CD1c-positive myeloid dendritic cell (primary cell): Measurements from ENCODE around the gene RHEBL1.

ENCODE experiments used
- DNase-seq: peaks from one replicate; pipeline ENCODE4 v3.0.0-alpha.2; 2016; ENCODE audit errors: extremely low spot score

The RHEBL1 gene

DNA sequence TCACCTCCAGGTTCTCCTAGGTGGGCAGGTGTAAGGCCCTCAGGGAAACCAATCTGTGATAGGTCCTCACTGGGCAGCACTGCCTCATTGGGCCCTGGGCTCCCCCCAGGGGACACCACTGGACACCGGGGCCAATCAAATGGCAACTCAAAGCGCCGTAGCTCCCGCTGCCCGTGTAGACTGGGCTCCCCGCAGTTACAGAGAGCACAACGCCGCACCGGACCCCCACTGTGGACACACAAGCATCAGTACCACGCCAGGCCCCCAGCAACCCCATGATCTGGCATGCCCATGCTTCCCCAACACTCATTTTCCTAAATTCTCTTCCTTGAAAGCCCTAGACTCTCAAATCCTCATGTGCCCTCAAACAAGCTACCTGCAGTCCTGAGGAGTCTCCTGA, 15.3 kb downstream of the RHEBL1 start:
- no peak for DNase-seq

DNA sequence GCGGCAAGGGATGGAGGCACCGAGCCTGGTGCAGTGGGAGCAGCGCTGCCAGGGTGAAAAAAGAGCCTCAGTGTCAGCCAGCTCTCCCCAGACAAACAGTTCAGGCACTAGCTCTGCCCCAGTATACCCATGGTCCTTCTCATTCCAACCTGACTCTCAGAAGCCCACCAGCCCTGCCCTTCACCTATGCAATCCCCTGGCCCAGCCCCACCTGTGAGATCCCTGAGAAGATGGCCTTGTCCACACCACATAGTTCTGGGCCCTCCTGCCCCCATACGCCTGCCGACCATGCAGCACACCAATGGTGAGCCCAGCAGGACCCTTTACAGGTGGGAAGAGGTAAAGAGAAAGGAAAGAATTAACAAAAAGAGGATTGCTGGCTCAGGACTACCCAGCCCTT, 15.7 kb downstream of the RHEBL1 start:
- DNase-seq, result no peak

DNA sequence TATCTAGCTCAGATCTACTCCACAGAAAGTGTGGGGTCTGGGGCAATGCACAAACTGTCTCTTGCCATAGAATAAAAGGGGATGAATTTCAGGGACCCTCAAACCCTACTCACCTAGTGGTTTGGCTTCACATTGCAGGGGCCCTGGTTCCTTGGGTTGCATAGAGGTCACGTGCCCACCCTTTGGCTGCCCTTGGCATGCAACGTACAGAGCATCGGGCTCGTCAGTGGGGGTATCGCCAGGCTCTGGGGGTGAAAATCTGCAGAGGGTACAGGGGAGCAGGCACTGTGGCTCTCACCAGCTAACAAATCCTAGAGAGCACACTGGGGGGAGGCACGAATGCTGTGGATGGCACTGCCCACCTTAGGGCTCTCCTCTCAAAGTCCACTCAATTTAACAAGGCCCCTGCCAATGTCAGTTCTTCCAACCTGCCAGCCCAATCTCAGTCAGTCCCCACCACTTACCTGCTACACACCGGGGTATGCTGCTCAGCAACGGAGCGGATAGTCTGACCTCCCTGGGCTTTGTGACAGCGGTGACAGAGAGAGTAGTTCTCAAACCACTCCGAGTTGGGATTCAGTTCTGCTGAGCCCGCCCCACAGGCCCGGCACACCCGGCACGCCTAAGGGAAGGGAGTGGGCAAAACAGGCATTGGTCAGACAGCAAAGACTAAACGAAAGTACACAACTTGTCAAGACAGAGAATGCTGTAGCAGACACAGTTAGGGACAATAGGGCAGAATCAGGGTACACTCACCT, 17.1 kb downstream of the RHEBL1 start:
- DNase-seq, result no peak

DNA sequence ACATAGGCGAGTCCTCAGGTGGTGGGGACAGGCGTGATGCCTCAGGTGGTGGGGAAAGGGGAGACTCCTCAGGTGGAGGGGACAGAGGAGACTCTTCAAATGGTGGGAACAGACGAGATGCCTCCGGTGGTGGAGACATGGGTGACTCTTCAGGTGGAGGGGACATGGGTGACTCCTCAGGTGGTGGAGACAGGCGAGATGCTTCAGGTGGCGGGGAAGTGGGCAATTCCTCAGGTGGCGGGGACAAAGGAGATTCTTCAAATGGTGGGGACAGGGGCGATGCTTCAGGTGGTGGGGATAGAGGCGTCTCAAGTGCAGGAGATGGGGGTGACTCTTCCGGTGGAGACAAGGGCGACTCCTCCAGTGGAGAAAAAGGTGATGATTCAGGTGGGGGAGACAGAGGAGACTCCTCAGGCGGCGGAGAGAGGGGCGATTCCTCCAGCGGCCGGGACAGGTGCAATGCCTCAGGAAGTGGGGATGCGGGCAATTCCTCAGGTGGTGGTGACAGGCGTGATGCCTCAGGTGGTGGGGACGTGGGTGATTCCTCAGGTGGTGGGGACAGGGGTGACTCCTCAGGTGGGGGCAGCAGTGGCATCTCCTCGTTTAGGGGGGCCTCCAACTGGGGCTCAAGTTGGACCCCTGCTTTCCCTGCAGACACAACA, 17.9 kb downstream of the RHEBL1 start:
- DNase-seq, result no peak

DNA sequence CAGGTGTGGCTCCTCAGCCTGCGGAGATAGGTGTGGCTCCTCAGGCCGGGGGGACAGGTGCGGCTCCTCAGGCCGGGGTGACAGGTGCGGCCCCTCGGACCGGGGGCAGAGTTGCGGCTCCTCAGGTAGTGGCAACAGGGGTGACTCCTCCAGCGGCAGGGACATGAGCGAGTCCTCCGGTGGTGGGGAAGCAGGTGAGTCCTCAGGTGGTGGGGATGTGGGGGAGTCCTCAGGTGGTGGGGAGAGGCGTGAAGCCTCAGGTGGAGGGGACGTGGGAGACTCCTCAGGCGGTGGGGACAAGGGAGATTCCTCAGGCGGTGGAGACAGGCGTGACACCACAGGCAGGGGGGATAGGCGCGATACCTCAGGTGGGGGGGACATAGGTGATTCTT, 18.4 kb downstream of the RHEBL1 start:
- DNase-seq, result no peak

DNA sequence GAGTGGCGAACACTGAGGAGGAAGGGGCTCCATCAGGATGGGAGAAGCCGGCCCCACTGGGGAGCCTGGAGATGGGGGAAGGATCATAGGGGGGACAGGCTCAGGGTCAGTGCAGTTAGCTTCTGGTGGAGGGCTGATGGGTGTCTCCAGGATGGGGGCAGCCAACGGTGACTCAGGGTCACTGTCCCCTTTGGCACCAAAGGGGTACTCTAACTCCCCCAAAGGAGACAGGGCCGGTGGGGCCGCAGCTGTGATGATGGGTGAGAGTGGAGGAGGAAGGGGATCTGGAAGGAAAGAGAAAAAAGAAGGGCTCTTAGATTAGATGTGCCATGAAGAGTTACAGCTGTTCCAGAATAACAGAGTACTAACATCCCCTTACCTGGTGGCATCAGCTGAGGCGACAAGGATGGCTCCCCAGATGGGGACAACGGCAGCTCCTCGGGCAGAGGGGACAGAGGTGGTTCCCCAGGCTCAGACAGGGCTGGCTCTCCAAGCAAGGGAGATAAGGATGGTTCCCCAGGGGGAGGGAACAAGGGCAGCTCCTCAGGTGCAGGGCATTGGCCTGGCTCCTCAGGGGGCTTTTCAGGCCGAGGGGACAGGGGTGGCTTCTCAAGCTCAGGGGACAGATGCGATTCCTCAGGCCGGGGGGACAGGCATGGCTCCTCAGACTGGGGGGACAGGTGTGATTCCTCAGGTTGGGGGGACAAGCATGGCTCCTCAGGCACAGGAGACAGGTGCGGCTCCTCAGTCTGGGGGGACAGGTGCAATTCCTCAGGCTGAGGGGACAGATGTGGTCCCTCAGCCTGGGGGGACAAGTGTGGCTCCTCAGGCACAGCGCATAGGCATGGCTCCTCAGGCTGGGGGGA, 19.0 kb downstream of the RHEBL1 start:
- no peak for DNase-seq

DNA sequence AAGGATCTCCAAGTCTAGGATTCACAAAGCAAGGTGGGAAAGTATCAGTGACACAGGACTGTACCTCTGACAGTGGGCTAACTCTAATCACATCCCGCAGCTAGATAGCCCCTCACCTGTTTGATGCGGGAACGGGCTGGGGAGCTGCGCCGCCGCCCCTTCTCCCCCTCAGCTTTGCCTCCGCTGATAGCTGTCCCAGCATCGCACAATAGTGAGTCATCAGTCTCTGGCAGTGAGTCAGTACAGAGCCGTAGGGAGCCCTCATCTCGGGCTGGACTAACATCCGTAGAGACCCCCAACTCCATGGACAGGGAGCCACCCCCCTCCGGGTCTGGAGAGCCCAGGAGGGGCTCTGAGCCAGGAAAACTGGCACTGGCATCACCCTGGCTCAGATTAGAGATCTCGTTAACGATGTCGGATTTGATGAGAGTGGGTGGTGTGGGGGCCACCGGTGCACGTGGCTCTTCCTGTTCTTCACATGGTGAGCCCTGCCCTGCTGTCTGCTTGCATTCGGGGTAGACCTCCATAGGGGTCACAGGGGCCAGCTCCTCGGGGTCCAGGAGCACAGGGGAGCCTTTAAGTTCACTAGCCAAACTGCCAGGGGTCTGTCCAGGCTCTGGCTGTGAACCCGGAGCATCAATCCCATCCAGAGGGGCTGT, 20.1 kb downstream of the RHEBL1 start:
- DNase-seq, result no peak

DNA sequence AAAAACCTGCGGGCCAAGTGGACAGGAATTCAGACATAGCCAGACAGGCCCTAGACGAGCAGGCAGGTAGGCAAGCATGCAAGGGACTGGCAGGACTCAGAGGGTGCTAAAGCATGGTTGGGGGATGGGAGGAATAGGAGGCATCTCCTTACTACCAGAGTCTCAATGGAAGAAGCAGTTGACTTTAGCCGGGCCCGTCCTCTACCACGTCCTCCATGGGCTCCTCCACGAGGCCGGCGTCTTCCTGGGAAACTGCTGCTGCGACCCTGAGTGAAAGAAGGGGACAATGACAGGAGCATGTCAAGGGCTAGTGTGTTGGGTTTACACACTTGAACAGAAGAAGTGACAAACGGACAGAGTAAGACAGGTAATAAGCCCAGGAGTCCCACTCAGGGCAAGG, 20.8 kb downstream of the RHEBL1 start:
- DNase-seq, result no peak

DNA sequence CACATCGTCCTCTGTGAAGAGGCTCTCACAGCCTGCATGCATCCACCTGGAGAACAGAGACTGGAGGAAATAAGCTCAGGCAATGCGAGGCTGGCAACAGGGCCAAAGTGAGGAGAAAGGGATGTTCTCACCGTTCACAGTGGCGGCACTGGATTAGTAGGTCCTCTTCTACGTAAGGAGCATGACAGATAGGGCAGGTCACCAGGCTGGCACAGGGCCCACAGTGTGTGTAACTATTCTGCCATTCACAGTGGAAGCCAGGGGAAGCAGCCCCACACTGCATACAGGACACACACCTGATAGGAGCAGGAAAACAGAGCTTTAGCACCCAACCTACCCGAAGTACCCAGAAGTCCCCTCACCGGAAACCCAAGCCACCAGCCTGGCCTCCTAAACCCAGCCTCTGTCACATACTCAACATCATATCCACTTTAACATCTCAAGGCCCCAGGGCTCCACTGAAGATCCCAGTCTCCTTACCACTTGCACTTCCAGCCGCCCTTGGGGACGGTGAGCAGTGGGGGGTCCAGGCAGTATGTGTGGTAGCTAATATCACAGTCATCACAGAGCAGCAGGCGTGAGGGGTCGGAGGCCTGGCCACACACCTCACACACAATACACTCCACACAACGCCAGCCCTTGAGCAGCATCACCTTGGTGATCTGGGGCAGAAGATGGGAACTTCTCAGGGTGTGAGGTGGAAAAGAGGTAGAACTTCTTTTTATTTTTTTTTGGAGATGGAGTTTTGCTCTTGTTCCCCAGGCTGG, 23.5 kb downstream of the RHEBL1 start:
- DNase-seq, result no peak

DNA sequence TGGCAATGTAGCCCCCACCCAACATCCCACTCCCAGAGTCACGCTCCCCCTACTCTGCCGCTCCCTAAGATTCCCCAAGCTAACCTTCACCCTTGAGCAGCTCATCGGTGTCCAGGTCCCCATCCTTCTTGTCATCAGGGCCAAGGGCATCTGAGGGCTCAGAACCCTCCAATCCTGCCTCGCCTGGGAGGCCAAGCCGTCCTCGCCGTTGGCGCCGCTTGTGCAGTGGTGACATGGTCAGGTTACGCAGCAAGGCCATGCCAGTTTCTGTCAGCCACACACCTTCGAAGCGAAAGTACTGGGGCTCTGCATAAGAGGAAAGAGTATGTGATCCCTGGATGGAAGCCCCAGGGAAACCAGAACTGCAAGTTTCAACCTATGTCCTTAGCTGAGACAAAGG, 25.1 kb downstream of the RHEBL1 start:
- no peak for DNase-seq

DNA sequence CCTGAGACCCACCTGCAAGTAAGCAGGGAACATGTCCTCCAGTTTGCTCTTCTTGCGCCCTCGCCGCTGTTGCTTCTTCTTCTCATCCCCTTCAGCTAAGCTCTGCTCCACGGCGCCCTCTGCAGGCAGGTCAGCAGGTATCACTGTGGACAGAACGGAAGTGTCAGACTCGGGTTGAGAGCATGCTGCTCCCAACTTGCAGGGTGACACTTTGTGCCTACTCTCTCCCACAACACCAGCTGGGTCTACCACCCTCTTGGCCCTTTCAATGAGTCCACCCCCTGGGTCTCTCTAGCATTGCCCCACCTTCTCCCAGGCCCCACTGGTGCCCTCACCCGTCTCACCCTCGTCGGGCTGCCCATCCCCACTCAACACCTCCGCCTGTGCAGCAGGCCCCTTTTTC, 25.9 kb downstream of the RHEBL1 start:
- peak; percentile 68 for DNase-seq

DNA sequence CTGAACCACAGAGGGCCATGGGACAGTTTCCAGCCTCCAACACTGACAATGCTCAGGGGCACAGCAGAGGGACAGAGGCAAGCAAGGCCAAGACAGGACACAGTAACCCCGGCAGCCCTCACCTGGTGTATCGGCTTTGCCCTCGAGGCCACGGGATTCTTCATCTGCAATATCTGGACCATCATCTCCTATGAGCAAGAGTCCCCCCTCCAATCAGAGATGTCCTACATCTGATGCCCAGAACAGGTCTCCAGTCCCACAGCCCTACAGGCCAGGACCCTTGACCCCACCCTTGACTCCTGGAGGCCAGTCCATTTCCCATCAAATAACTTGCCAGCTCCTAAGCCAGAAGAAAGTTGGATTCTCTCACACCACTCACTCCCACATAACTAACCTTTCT, 26.5 kb downstream of the RHEBL1 start:
- no peak for DNase-seq

DNA sequence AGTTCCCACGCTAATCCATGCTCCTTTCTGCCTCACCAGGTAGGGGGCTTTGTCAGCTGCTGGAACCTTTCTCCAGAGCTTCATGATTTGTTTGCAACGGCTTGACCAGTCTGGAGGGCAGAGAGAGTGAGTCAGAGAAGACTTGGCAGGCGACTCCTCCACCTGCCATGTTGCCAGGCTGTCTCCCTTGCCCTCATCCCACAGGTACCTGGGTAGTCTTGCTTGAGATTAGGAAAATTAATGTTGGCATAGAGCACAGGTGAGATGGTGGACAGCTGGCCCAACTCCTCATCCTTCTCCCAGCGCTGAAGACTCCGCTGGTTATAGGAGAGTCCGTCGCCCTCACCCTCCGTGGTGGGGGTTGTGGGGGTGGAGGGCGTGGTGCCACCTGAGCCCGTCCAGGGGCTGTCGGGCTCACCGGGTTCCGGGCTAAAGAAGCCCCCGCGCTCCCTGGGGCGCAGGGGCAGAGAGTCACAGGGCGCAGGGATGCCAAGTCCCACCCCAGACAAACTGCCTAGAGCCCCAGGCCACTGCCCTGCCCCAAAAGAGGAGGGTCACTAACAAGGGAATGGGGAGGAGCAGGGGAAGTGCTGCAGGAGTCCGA, 27.8 kb downstream of the RHEBL1 start:
- DNase-seq, result no peak

DNA sequence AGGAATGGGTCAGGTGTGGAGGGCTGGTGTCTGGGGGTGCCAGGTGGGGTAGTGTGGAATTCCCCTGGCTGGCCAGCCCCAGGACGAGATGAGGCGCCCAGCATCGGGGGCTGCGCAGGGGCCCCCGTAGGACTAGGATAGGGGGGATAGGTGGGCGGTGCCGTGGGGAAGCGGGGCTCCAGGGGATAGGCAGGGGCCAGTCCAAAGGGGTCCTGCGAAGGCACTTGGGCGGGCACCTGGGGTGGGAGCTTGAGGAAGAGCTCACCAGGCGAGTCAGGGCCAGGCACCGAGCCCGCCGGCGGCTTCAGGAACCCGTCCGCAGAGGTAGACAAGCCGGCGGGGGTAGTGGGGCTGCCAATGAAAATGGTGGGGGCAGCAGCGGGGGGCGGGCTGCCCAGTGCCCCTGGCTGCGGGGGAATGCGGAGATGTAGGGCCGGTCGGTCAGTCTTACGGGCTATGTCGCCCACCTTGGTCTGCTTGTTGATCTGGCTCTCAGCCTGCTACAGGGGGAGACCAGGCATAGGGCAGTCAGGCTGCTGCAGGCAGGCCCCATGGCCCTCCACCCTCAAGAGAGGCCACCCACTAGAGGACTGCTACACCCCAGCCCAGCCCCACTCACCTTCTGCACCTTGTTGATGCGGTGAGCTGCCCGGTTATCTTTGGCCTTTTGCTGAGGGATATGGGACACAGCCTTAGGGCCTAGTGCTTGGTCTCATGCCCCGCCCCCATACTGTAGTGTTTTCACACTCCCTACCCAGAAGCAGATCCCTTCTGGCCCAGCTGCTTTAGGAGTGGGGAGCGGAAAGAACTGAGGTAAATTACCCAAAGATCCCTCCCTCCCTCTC, 28.5 kb downstream of the RHEBL1 start:
- DNase-seq, result no peak

DNA sequence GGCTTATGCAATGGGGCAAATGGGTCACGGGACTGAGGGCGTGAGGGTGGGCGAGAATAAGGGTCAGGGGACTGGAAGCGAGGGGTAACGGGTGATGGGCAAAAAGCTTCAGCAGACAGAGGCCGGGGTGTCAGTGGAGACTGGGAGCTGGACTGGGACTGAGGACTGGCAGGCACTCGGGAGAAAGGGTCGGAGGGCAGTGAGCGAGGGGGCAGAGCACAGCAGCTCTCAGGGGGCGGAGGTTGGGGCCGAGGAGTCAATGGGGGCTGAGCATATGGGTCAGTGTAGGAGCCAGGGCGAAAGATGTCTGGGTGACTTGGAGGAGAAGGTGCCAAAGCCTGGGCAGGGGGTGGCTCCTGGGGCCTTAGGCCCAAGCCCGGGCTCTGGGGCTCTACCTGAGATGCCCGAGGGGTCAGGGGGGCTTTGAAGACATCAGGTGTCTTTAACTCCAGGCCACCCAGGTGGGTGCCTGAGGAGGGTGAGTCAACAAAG, 29.4 kb downstream of the RHEBL1 start:
- DNase-seq, result no peak

DNA sequence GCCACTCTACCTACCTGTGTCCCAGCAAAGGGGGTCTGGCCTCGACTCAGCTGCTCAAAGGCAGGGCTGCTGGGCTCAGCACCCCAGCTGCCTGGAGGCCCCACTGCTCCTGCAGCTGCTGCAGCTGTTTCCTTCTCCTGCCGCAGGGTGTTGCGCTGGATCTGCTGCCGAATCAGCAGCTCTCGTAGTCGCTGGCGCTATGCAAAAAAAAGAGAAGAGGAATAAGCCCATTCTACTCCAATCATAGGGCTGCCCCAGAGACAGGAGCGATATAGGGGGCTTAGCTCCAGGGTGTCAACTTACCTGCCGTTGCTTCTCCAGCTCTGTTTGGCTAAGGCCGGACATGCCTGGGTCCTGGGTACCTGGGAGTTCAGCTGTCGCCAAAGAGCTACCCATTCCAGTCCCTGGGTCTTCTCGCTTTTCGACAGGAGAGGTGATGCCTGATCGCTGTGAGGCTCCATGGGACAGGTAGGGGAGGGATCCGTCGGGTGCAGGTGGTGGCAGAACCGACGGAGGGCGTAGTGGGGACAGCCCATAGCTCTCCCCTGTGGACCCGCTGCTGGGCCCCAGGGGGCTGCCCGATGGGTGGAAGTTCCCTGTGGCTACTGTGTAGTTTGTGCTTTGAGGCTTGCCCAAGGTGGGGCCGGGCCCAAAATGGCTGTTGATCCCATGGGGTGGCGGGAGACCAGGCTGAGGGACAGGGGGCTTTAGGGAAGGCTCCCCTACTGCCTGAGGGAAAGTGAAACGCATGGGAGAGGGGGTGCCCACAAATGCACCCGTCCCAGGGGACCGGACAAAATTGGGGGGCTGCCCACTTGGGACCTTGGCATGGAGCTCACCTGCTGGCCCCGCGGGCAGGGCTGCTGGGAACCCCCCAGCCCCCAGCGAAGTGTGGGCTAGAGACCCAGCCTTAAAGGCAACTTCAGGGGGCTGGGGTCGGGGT, 30.1 kb downstream of the RHEBL1 start:
- DNase-seq, result no peak

DNA sequence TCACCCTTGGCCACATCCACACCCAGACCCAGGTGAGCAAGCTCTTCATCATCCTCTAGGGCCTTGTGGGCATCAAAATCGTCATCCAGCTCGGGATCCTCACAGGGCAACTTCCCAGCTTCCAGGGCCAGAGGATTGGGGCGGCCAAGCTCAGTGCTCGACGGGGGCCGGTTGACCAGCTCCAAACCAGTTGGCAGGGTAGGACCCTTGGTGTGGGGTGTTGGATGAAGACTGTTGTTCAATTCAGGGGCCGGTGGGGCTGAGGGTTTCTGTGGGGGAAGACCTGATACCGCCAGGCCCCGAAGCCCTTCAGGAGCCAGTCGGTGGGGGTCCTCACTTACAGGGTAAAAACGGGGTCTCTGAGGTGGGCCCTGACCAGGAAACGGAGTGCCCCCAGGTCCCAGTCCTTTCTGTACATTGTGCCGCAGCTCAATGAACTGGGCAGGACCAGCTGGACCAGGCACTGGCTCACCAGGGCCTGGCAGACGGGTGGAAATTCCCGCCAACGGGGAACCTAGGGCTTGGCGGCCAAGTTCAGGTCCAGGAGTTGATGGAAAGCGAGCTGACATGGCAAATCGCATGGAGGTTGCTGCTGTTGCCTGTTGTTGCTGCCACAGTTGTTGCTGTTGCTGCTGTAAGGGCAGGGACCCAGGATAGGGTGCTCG, 31.4 kb downstream of the RHEBL1 start:
- no peak for DNase-seq

DNA sequence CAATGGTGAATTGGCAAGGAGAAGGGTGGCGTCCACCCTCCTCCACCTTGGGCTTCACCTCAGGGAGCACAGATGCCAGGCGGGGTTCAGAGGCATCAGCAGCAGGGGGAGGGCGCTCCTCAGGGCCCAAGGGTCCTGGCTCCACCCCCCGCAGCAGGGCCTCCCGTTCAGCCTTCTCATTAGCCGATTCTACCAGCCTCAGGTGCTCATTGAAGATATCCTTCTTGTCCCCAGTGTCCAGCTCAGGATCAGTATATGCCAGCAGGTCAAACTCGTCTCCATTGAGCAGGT, 31.9 kb downstream of the RHEBL1 start:
- DNase-seq, result no peak
